Liver (tissue), 9 donors: ENCODE data around the gene FOXN3. TPM values are rescaled to one million over a fixed set of nuclear protein-coding genes. Genes with fewer than 3 reads are reported as not detected.

Experiments
- DNase-seq: peaks from one replicate; pipeline ENCODE4 v3.0.0-alpha.2; 2017; ENCODE audit warnings: low spot score
- H3K27ac ChIP-seq, 2 donors: one replicate each; pipeline ENCODE4 v1.7.0; 2013; ENCODE audit warnings: inconsistent platforms in 2 of 2, low read length in 2 of 2, control low read depth in 1 of 2, low read depth in 1 of 2, mild to moderate bottlenecking in 1 of 2
- H3K27me3 ChIP-seq, 4 donors: one replicate each; pipeline versions ENCODE4 v1.6.1 to v1.7.0; 2013; ENCODE audit warnings: low read length in 3 of 4, inconsistent platforms in 1 of 4, mild to moderate bottlenecking in 1 of 4, moderate library complexity in 1 of 4; ENCODE audit not compliant: control insufficient read depth in 4 of 4, insufficient read depth in 4 of 4
- H3K36me3 ChIP-seq, 4 donors: one replicate each; pipeline versions ENCODE4 v1.6.1 to v1.7.0; 2013; ENCODE audit warnings: low read length in 3 of 4, mild to moderate bottlenecking in 3 of 4, low read depth in 1 of 4, moderate library complexity in 1 of 4; ENCODE audit not compliant: control insufficient read depth in 4 of 4, insufficient read depth in 3 of 4
- H3K4me1 ChIP-seq, 4 donors: one replicate each; pipeline versions ENCODE4 v1.6.1 to v1.7.0; 2013; ENCODE audit warnings: low read length in 3 of 4, mild to moderate bottlenecking in 3 of 4, moderate library complexity in 1 of 4; ENCODE audit not compliant: control insufficient read depth in 4 of 4, insufficient read depth in 4 of 4
- H3K4me3 ChIP-seq, 3 donors: one replicate each; pipeline versions ENCODE4 v1.6.1 to v1.7.0; 2013; ENCODE audit warnings: low read length in 3 of 3, control low read depth in 1 of 3, low read depth in 1 of 3, mild to moderate bottlenecking in 1 of 3
- H3K9ac ChIP-seq, 2 donors: one replicate each; pipeline ENCODE4 v1.7.0; 2013; ENCODE audit warnings: low read length in 2 of 2, mild to moderate bottlenecking in 2 of 2, moderate library complexity in 2 of 2, control low read depth in 1 of 2, low read depth in 1 of 2
- H3K9me3 ChIP-seq, 4 donors: one replicate each; pipeline versions ENCODE4 v1.6.1 to v1.7.0; 2013; ENCODE audit warnings: low read length in 3 of 4; ENCODE audit not compliant: control insufficient read depth in 4 of 4
- ATF3 ChIP-seq: IDR thresholded peaks from 2 replicates; pipeline ENCODE4 v1.6.1; 2016; ENCODE audit warnings: antibody characterized with exemption
- CTCF ChIP-seq: fragments of 150-350 bp; IDR thresholded peaks from 2 replicates; pipeline ENCODE4 v1.5.1; 2017; ENCODE audit warnings: improper control_type of control experiment, low read depth, low read length; ENCODE audit not compliant: missing input control
- EGR1 ChIP-seq, 2 donors: IDR thresholded peaks; 2 replicates each; pipeline ENCODE4 v1.6.1; 2016 to 2018; ENCODE audit warnings: antibody characterized with exemption in 2 of 2, low read depth in 2 of 2
- FOXA1 ChIP-seq: IDR thresholded peaks from 2 replicates; pipeline ENCODE4 v1.6.1; 2016; ENCODE audit warnings: antibody characterized with exemption
- FOXA2 ChIP-seq: IDR thresholded peaks from 2 replicates; pipeline ENCODE4 v1.6.1; 2016; ENCODE audit warnings: antibody characterized with exemption
- GABPA ChIP-seq, 2 donors: IDR thresholded peaks in 1 of 2; conservative IDR thresholded peaks in 1 of 2; 2 replicates each; pipeline ENCODE4 v1.6.1; 2016; ENCODE audit warnings: antibody characterized with exemption in 2 of 2, mild to moderate bottlenecking in 1 of 2, moderate library complexity in 1 of 2
- HNF4A ChIP-seq, 2 donors: conservative IDR thresholded peaks; 2 replicates each; pipeline ENCODE4 v1.6.1; 2016; ENCODE audit warnings: antibody characterized with exemption in 2 of 2, mild to moderate bottlenecking in 2 of 2
- HNF4G ChIP-seq: IDR thresholded peaks from 2 replicates; pipeline ENCODE4 v1.6.1; 2016; ENCODE audit warnings: antibody characterized with exemption
- JUND ChIP-seq, 2 donors: IDR thresholded peaks; 2 replicates each; pipeline ENCODE4 v1.6.1; 2016; ENCODE audit warnings: antibody characterized with exemption in 2 of 2
- MAX ChIP-seq: IDR thresholded peaks from 2 replicates; pipeline ENCODE4 v1.6.1; 2016; ENCODE audit warnings: antibody characterized with exemption
- NR2F2 ChIP-seq: IDR thresholded peaks from 2 replicates; pipeline ENCODE4 v1.6.1; 2016; ENCODE audit warnings: antibody characterized with exemption
- RAD21 ChIP-seq, 2 donors: IDR thresholded peaks; 2 replicates each; pipeline ENCODE4 v1.6.1; 2016; ENCODE audit warnings: antibody characterized with exemption in 2 of 2, mild to moderate bottlenecking in 2 of 2
- REST ChIP-seq: IDR thresholded peaks from 2 replicates; pipeline ENCODE4 v1.6.1; 2016; ENCODE audit warnings: antibody characterized with exemption, mild to moderate bottlenecking
- RXRA ChIP-seq, 2 donors: IDR thresholded peaks; 2 replicates each; pipeline ENCODE4 v1.6.1; 2017 to 2018; ENCODE audit warnings: antibody characterized with exemption in 2 of 2, mild to moderate bottlenecking in 1 of 2
- SP1 ChIP-seq: IDR thresholded peaks from 2 replicates; pipeline ENCODE4 v1.6.1; 2018; ENCODE audit warnings: antibody characterized with exemption, mild to moderate bottlenecking
- YY1 ChIP-seq: IDR thresholded peaks from 2 replicates; pipeline ENCODE4 v1.6.1; 2016; ENCODE audit warnings: antibody characterized with exemption, mild to moderate bottlenecking
- ZBTB33 ChIP-seq: IDR thresholded peaks from 2 replicates; pipeline ENCODE4 v1.6.1; 2016; ENCODE audit warnings: antibody characterized with exemption
- WGBS: extraction: QIAGEN DNeasy Blood & Tissue Kit; methylation state at CpG from one replicate; pipeline ENCODE4 v1.1.7; 2013; 5-methylcytosine and 5-hydroxymethylcytosine counted together
- polyA plus RNA-seq, 2 donors: library from polyadenylated mRNA; stranded (reverse) in 1 of 2; unstranded in 1 of 2; fragments of 200-250 nt in 1 of 2; fragments of >200 nt in 1 of 2; fragmentation: Nextera tagmentation in 1 of 2; extraction: Ambion mirVana in 1 of 2; gene quantifications; one replicate each; pipeline versions ENCODE4 v1.2.1 to v1.2.3, GENCODE V29; 2013 to 2015
- total RNA-seq, 2 donors: library from RNA; depleted of rRNA; stranded (reverse); fragments of >200 nt; gene quantifications; one replicate each; pipeline ENCODE4 v1.2.3, GENCODE V29; 2014
- donor health status: healthy.
- donor health status: healthy.
- donor health status: healthy.
- donor health status: healthy.
- donor health status: healthy.

The FOXN3 gene
- total and polyA plus RNA-seq, 4 donors = 17.8 to 44.8 (median 35.3) TPM

GRCh38 chr14:89444516-89445125 is 27.6 kb upstream of the FOXN3 start:
- WGBS = 92% methylated on average over 10 of the region's 10 CpGs
- no peaks in the 10 kb centered on the region for H3K36me3 ChIP-seq
- H3K27me3 ChIP-seq = no peaks in the 10 kb centered on the region
- H3K27ac ChIP-seq = no peak overlapping the region
- H3K4me1 ChIP-seq = no peaks in the 10 kb centered on the region
- no peak overlapping the region for H3K4me3 ChIP-seq
- no peak for TF ChIP-seq HNF4A (conservative IDR thresholded peaks at IDR 0.05)
- TF ChIP-seq GABPA (IDR thresholded peaks at IDR 0.05 in 1 of 2, conservative IDR thresholded peaks at IDR 0.05 in 1 of 2) = no peak
- TF ChIP-seq JUND (IDR thresholded peaks at IDR 0.05) = no peak
- TF ChIP-seq ZBTB33 = no peak
- no peak for TF ChIP-seq HNF4G
- no peak for TF ChIP-seq YY1
- no peak for TF ChIP-seq EGR1 (IDR thresholded peaks at IDR 0.05; ENCODE audit: low read depth in 2 of 2)
- TF ChIP-seq FOXA1 = no peak
- TF ChIP-seq ATF3 = no peak
- TF ChIP-seq FOXA2 = no peak
- TF ChIP-seq MAX = no peak
- no peak for TF ChIP-seq RXRA (IDR thresholded peaks at IDR 0.05)
- TF ChIP-seq SP1 = no peak
- no peak for TF ChIP-seq CTCF
- no peak for TF ChIP-seq RAD21 (IDR thresholded peaks at IDR 0.05)
- no peak for DNase-seq
- H3K9me3 ChIP-seq = no peaks in the 10 kb centered on the region
- H3K9ac ChIP-seq = no peak overlapping the region

GRCh38 chr14:89444044-89444443 is 27.0 kb upstream of the FOXN3 start:
- no peak overlapping the region for H3K9ac ChIP-seq
- H3K4me3 ChIP-seq = no peak overlapping the region
- H3K36me3 ChIP-seq = no peaks in the 10 kb centered on the region
- H3K9me3 ChIP-seq = no peaks in the 10 kb centered on the region
- WGBS = 79% methylated on average over 3 of the region's 3 CpGs
- H3K4me1 ChIP-seq = no peaks in the 10 kb centered on the region
- DNase-seq = no peak
- no peak overlapping the region for H3K27ac ChIP-seq
- H3K27me3 ChIP-seq = no peaks in the 10 kb centered on the region
- TF ChIP-seq JUND (IDR thresholded peaks at IDR 0.05) (no peak), FOXA1 (no peak), EGR1 (IDR thresholded peaks at IDR 0.05; ENCODE audit: low read depth in 2 of 2) (no peak), ATF3 (no peak), MAX (no peak), REST (no peak), GABPA (IDR thresholded peaks at IDR 0.05 in 1 of 2, conservative IDR thresholded peaks at IDR 0.05 in 1 of 2) (no peak), CTCF (no peak), YY1 (no peak), ZBTB33 (no peak), NR2F2 (no peak), RAD21 (IDR thresholded peaks at IDR 0.05) (no peak), HNF4G (no peak), FOXA2 (no peak), SP1 (no peak), RXRA (IDR thresholded peaks at IDR 0.05) (no peak), HNF4A (conservative IDR thresholded peaks at IDR 0.05) (no peak)
